ENCODE data around the gene SETD3. TPM values are rescaled to one million over a fixed set of nuclear protein-coding genes. Genes with fewer than 3 reads are reported as not detected.

Gene SETD3
- total and polyA plus RNA-seq, 10 of the 15 experiments (the other 5 are each of a cell fraction or from before 2014, with no cell fraction given) = 11.3 to 44.2 (median 36.5) TPM

GRCh38 chr14:99435327-99435726 lies 45.3 kb downstream of the SETD3 start:
- ChIA-PET SMC1A (ENCODE audit: uncharacterized antibody, unreplicated experiment) (interaction anchor here (0.7 to 1.2 kb wide), 5 partner anchors 10 to 1428 kb away, joined by 3 to 5 read pairs (median 3); no protein-coding TSS in a partner anchor), POLR2A (no interaction called here), RAD21 (ENCODE audit: unreplicated experiment) (no interaction called here), CTCF (interaction anchor here (1.4 to 2.0 kb wide), 3 partner anchors 19 to 47 kb away, joined by 6 read pairs; no protein-coding TSS in a partner anchor)
- Histone ChIP-seq H4K20me1 (ENCODE audit: control insufficient read depth, insufficient read depth) (no peaks in the 10 kb centered on the region), H3K4me2 (ENCODE audit: control insufficient read depth, insufficient read depth) (no peak overlapping the region), H2AFZ (ENCODE audit: control insufficient read depth, low read depth, low read length) (no peak overlapping the region), H3K4me3 (no peak overlapping the region), H3K4me1 (ENCODE audit: control insufficient read depth, insufficient read depth, low read length) (no peaks in the 10 kb centered on the region), H3K36me3 (ENCODE audit: control insufficient read depth in 2 of 2, insufficient read depth in 2 of 2, low read length in 1 of 2) (peaks cover 3 to 20% of the 10 kb centered on the region in 2 experiments), H3K9ac (ENCODE audit: control insufficient read depth, insufficient read depth, low read length) (no peak overlapping the region), H3K27ac (ENCODE audit: control insufficient read depth, insufficient read depth) (no peak overlapping the region), H3K9me3 (replicated peaks; ENCODE audit: control insufficient read depth, insufficient read depth, low read length) (no peaks in the 10 kb centered on the region; the same call in 2 of the 3 replicates), H3K79me2 (ENCODE audit: control insufficient read depth, insufficient read depth, low read length) (no peaks in the 10 kb centered on the region), H3K27me3 (replicated peaks in 1 of 2; ENCODE audit: control insufficient read depth in 2 of 2, insufficient read depth in 2 of 2, low read length in 1 of 2) (no peaks in the 10 kb centered on the region)
- intact Hi-C loops (cut with micrococcal nuclease; ENCODE audit: unreplicated experiment) (no loop called here), in situ Hi-C loops (cut with MboI) (no loop called here)
- BruUV-seq (replicated peaks) = no TSS peak
- WGBS (ENCODE audit: insufficient coverage, insufficient replicate concordance, low lambda C conversion rate, missing lambda C conversion rate) = 83% methylated on average over 4 of the region's 4 CpGs
- FAIRE-seq (no peak), ATAC-seq (no peak), DNase-seq (ENCODE audit: low read depth, low spot score) (no peak)
- TF ChIP-seq, protein P1, sequence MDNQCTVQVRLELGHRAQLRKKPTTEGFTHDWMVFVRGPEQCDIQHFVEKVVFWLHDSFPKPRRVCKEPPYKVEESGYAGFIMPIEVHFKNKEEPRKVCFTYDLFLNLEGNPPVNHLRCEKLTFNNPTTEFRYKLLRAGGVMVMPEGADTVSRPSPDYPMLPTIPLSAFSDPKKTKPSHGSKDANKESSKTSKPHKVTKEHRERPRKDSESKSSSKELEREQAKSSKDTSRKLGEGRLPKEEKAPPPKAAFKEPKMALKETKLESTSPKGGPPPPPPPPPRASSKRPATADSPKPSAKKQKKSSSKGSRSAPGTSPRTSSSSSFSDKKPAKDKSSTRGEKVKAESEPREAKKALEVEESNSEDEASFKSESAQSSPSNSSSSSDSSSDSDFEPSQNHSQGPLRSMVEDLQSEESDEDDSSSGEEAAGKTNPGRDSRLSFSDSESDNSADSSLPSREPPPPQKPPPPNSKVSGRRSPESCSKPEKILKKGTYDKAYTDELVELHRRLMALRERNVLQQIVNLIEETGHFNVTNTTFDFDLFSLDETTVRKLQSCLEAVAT (IDR thresholded peaks at IDR 0.05) = no peak
- TF ChIP-seq SREBF1 (IDR thresholded peaks at IDR 0.05; ENCODE audit: low read length) (no peak), NR2C2 (IDR thresholded peaks at IDR 0.05; ENCODE audit: borderline replicate concordance, control insufficient read depth, insufficient read length, low read depth) (no peak), EP300 (IDR thresholded peaks at IDR 0.05; ENCODE audit: borderline replicate concordance in 1 of 2, control insufficient read depth in 1 of 2, low read depth in 2 of 2, low read length in 2 of 2) (no peak), RAD51 (IDR thresholded peaks at IDR 0.05) (no peak), NFYA (IDR thresholded peaks at IDR 0.05; ENCODE audit: borderline replicate concordance, low read depth, low read length) (no peak), GATAD2B (conservative IDR thresholded peaks at IDR 0.05; ENCODE audit: low read depth) (no peak), CBFB (IDR thresholded peaks at IDR 0.05; ENCODE audit: low read depth) (no peak), IRF5 (IDR thresholded peaks at IDR 0.05; ENCODE audit: borderline replicate concordance) (no peak), ZNF24 (IDR thresholded peaks at IDR 0.05) (no peak), IKZF2 (IDR thresholded peaks at IDR 0.05) (no peak), IRF4 (IDR thresholded peaks at IDR 0.05; ENCODE audit: low read depth, low read length) (no peak), TCF7 (IDR thresholded peaks at IDR 0.05; ENCODE audit: borderline replicate concordance) (no peak), RCOR1 (conservative IDR thresholded peaks at IDR 0.05; ENCODE audit: low read depth, low read length) (no peak), TBL1XR1 (IDR thresholded peaks at IDR 0.05; ENCODE audit: low read depth, low read length) (no peak), BHLHE40 (IDR thresholded peaks at IDR 0.05; ENCODE audit: borderline replicate concordance in 1 of 2, low read depth in 2 of 2, low read length in 1 of 2) (no peak), ATF7 (IDR thresholded peaks at IDR 0.05; ENCODE audit: low read depth) (no peak), EZH2 (IDR thresholded peaks at IDR 0.05; ENCODE audit: borderline replicate concordance, control insufficient read depth, low read depth, low read length) (no peak)
- TF ChIP-seq, protein P2, sequence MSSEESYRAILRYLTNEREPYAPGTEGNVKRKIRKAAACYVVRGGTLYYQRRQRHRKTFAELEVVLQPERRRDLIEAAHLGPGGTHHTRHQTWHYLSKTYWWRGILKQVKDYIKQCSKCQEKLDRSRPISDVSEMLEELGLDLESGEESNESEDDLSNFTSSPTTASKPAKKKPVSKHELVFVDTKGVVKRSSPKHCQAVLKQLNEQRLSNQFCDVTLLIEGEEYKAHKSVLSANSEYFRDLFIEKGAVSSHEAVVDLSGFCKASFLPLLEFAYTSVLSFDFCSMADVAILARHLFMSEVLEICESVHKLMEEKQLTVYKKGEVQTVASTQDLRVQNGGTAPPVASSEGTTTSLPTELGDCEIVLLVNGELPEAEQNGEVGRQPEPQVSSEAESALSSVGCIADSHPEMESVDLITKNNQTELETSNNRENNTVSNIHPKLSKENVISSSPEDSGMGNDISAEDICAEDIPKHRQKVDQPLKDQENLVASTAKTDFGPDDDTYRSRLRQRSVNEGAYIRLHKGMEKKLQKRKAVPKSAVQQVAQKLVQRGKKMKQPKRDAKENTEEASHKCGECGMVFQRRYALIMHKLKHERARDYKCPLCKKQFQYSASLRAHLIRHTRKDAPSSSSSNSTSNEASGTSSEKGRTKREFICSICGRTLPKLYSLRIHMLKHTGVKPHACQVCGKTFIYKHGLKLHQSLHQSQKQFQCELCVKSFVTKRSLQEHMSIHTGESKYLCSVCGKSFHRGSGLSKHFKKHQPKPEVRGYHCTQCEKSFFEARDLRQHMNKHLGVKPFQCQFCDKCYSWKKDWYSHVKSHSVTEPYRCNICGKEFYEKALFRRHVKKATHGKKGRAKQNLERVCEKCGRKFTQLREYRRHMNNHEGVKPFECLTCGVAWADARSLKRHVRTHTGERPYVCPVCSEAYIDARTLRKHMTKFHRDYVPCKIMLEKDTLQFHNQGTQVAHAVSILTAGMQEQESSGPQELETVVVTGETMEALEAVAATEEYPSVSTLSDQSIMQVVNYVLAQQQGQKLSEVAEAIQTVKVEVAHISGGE (CRISPR knock-in tag; IDR thresholded peaks at IDR 0.05) = no peak

All from GM12878 (cell line).